Suppressor macrophage (primary cell): ENCODE measurements around the gene CASQ1.

ENCODE experiments used
- DNase-seq, 4 experiments: peaks; one replicate each; pipeline ENCODE4 v3.0.0-alpha.2; 2020 to 2022

CASQ1 gene

DNA sequence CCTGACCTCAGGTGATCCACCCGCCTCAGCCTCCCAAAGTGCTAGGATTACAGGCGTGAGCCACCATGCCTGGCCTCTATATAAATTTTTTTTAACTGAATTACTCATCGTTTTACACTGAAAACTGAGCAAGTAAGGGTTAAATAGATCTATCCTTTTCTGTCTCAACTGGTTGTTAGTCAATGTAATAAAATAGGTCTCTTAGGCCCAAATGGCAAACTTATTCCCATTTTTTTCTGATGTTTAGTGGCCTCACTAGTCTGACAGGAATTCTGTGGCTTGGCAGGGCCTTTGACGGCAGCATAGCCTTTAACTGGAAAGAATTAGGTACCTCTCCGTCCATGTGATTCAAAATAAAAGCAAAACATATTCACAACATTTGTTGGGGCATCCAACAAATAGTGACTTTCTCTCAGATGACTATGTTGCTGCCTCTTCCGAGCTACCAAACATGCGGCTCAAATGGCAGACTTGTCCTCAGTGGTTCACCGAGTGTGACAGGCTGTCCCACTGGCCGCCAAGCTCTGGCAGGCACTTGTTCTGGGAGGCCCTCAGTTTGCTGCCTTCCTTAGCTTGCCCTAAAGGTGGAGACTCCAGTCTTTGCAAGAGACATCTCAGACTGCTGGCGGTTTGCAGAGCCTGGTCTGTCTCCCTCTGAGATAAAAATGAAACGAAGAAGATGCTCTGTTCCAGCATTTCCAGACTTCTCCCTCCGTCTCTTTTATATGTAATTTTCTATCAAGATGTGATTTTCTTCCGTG, 21.6 kb upstream of the CASQ1 start:
- no peak for DNase-seq

DNA sequence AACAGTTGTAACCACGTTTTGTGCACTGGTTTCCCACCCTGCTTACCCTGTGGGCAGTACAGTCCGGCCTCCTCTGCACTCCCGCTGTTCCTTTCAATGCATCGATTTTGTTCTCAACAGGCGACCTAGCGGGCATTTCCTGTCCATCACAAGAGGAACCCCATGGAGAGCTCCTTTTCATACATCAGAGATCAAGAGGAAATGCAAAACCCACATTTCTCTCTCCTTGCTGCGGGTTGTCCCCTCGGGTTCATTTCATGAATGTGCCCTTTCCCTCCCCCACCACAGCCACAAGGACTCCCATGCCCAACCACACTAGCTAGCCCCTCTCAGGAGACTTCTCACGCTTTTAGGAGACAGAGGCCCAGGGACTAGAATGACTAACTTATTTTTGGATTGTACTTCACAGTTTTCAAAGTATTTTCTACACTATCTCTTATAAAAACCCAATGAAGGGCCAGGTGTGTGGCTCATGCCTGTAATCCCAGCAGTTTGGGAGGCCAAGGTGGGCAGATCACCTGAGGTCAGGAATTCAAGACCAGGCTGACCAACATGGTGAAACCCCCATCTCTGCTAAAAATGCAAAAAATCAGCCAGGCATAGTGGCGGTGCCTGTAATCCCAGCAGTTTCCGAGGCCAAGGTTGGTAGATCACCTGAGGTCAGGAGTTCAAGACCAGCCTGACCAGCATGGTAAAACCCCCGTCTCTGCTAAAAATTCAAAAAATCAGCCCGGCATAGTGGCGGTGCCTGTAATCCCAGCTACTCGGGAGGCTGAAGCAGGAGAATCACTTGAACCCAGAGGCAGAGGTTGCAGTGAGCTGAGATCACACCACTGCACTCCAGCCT, 20.6 kb upstream of the CASQ1 start:
- peak; percentile 38 to 61 (median 50) for DNase-seq

DNA sequence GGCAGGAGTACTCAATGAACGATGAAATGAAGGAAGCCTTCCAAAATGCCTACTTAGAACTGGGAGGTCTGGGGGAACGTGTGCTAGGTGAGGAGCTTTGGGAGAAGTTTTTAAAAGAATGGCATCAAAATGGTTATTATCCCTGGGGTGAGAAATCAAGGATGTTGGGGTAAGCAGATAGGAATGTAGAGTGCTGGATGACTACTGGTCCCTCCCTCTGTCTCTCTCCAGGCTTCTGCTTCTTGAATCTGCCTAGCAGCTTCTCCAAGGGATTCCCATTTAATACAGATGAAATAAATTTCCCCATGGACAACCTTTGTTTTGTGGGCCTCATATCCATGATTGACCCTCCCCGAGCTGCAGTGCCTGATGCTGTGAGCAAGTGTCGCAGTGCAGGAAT, 19.0 kb upstream of the CASQ1 start:
- no peak for DNase-seq

DNA sequence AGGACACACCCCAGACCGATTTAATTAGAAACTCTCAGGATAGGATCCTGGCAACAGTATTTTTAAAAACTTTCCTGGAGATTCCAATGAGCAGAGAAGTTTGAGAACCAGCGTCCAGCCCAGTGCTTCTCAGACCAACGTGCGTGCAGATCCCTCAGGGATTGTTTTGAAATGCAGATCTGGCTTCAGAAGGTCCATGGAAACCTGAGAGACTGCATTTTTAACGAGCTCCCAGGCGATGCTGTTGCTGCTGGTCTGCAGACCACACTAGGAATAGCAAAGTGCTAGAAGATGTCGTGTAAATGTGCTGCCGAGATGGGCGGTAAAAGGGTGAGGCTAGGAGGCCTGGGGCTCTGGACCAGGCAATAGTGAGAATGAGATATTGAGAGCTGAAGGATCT, 18.4 kb upstream of the CASQ1 start:
- no peak for DNase-seq

DNA sequence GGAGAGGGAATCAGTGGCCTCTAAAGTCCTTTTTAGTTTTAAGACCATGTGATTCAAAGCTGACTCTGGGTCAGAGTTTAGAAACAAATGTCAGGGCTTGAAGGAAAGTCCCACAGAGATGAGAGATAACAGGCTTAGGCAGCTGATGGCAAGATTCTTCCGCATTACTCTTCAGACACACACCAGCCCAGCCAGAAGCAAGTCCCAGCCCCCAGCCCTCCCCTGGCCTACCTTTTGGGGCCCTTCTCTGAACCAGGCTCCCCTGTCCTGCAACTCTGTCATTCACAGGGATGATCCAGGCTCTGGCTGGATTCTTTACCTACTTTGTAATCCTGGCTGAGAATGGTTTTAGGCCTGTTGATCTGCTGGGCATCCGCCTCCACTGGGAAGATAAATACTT, 13.1 kb upstream of the CASQ1 start:
- no peak for DNase-seq

DNA sequence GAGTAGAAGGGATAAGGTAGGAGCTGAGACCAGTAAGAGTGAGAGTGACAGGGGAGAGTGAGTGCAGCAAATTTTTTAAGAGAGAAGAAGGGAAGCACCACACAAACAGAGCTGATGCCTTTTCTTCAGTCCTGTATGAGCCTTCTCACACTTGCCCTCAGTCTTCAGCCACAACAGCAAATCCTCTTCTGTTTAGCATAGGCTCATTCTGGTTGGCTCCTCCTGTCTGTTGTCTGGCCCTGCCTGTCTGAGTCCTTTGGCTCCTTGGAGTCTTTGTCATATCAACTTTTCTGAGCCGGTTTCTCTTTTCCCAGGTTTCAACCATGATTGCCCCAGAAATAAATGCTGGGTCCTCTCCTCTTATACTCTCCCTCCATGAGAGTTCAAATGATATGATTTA, 12.7 kb upstream of the CASQ1 start:
- DNase-seq: no peak

DNA sequence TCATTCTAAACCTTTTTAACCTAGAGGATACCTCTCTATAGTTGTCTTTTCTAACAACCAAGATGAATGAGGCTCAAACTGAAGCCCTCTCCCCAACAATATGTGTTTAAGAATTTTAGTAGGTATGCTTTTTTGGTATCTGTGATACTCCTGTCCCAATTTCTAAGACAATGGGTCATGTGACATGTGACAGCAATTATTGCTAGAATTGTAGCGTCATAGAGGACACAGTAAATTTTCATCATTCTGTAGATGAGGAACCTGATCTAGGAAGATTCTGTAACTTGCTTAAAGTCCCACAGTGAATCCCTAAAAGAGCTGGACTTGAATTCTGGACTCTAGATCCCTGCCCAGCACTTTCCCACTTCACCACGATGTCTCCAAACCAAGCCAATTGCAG, 11.6 kb upstream of the CASQ1 start:
- peak in 1 of 4 experiments; percentile 38 for DNase-seq

DNA sequence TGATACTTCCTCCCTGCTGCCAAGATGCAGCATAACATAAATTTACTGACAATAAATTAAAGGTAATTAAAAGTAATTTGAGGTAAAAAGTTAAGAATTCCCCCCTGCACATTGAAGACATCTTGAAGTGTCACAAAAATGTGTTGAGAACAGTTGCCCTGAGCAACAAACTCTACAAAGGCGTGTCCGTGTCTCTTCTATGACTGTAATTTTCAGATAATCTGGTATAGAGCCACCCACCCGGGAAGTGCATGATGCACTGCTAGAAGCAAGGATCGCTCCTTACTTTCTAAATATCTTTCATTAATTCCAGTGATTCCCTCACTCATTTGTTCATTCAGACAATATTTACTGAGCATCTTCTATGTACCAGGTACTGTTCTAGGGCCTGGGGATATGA, 11.0 kb upstream of the CASQ1 start:
- no peak for DNase-seq

DNA sequence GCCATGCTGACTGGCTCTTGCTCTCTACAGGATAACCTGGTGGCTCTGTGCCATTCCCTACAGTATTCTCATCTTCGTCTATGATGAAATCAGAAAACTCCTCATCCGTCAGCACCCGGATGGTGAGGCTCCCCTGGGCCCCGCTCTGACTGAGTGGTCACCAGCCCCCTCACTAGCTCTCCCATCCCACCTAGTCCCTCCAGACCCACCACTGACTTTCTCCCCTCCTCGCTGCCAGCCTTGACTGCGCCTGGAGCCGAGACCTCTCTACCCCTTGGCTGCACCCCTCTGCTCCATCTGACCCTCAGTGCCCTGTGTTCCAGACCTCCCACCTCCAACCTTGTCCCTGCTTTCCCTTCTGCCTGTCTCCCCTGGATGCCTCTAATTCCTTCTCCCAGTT, 4.1 kb upstream of the CASQ1 start:
- DNase-seq: no peak

DNA sequence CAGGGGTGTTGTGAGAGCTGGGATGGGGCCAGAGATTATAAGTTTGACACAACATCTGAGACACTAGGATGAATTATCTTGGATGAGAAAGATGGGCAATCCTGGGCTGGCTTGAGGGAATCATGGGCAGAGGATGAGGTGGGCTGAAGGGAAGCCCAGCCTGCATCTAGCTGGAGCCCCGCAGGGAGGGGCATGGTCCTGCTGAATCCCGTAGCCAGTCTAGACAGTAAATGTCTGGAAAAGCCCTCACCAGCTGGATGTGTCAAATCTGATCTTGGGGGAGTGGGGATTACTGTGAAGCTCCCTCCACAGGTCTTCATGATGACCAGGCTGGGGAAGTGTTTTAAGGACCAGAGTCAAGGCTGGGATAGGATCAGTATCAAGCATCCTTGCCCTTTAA, 3.6 kb upstream of the CASQ1 start:
- DNase-seq: no peak

DNA sequence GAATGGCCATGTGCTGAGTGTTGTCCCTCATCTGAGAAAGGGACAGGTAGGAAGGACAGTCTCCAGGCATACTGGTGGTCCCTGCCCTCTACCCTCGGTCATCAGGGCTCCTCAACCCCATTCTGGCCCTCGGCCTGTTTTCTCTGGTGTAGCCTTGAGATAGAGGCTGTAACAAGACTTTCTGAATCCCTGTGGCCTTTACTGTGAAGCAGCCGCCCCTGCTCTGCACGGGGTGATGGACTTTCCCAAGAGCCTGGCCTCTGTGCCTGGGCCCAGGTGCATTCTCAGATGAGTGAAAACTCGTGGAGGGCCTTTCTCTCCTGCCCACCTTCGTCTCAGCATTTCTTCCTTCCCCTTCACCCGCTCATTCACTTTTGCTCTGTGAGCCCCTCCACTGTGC, 3.0 kb upstream of the CASQ1 start:
- DNase-seq: no peak

DNA sequence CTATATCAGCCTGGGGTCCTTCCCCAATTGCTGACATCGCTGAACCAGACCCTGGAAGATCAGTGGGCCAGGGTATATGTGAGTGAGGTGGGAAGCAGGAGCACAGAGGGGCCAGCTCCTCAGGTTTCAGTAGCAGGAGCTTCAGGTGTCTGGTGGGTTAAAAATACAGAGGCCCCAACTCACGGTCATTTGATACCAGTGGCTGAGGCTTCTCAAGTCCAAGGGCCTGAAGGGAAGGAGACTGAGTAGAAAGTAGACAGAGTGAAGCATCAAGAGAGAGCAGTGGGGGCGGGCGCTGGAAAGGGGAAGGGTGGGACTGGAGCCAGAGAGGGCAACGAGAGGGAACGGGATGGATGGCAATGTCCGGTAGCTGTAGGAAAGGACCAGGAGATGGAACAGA, 2.0 kb upstream of the CASQ1 start:
- DNase-seq: no peak

DNA sequence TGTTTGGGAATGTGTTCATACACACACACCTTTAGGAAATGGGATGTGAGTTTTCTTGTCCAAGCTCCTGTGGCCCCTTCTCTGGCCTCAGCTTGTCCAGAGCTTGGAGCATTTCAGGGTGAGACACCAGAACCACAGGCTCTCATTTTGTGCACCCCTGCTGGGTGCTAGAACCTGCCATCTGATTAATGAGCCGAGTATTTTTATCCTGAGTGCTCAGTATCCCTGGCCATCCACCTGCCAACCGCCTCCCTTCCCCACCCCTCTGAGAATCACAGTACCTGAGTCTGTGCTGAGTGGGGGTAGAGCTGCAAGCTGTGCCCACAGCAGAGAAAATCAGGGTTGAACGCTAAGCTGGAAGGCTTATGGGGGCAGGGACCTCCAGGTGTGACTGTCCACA, 1.4 kb downstream of the CASQ1 start:
- DNase-seq: no peak

DNA sequence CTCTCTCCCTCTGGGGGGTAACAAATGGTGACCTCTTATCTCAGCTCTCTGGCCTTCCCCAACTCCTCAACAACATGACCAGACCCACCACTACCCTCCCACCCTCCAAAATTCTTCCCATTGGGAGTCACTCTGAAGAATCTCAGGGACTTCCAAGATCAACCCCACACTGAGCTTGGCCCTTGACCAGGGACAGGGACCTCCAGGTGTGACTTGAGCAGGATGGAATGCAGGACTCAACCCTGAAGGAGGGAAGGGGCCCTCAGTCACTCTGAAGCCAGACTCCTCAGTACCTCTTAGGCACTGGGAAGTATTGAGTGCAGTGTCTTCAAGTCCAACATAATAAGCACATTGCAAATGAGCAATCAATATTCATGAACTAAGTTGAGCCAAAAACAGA, 1.9 kb downstream of the CASQ1 start:
- no peak for DNase-seq

DNA sequence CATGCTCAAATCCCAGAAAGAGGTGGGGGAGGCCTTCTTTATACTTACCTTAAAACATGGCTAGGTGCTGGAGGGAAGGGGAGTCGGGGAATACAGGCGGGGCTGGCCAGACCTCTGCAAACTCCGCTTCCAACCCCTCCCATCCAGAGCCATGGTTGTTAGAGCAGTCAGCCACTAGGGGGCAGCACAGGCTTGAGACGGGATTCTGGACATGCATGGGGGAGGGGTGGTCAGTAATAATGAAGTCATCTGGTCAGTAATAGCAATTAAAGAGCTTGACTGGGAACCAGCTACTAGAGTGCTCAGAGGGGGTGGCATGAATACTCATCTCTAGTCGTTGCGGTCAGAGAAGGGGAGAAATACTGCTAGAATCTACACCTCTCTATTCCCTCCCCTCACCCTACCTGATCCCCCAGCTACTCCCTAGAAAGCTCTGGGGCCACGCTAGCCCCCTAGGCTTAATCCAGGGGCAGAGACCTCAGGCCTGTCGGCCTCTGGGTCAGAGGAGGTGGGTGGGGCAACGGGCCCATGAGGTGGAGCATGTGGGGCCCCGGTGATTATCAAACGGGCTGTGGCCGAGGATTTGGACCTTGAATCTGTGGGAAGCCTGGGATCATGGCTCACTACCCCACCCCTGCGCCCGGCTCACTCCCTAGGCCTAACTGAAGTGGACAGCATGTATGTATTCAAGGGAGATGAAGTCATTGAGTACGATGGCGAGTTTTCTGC, 2.9 kb downstream of the CASQ1 start:
- peak; percentile 88 to 95 (median 92) for DNase-seq

DNA sequence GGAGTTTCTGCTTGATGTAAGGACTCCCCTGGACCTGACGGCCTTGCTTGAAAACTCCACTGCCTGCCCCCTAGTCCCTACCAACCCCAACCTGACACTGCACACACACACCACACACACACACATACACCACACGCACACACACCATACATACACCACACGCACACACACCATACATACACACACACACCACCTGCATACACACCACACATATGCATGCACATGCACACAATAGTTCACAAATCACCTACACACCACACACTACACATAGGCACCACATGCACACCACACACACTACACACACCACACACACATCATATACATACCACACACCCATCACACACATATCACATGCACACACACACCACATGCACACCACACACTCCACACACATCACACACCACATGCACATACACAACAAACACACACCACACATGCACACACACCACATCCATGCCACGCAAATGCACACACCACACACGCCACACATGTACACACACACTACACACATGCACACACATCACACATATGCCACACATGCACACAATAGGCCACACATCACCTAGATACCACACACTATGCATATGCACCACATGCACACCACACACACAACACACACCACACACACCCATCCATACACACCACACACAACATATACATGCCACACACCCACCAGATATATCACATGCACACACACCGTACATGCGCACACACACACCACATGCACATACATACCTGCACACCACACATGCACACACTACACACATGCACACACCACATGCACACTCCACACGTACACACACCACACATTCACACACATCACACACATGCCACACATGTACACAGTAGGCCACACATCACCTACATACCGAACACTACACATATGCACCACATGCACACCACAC, 3.7 kb downstream of the CASQ1 start:
- no peak for DNase-seq

DNA sequence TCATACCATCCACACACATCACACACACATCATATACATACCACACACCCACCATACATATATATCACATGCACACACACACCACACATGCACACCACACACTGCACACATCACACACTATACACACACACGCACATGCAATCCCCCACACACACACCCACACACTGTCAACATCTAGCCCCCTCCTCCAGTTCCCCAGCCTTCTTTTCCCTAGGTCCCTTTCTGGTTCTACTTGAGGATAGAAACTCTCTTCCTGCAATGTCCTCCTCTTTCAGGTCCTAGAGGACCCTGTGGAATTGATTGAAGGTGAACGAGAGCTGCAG, 4.3 kb downstream of the CASQ1 start:
- DNase-seq: no peak

DNA sequence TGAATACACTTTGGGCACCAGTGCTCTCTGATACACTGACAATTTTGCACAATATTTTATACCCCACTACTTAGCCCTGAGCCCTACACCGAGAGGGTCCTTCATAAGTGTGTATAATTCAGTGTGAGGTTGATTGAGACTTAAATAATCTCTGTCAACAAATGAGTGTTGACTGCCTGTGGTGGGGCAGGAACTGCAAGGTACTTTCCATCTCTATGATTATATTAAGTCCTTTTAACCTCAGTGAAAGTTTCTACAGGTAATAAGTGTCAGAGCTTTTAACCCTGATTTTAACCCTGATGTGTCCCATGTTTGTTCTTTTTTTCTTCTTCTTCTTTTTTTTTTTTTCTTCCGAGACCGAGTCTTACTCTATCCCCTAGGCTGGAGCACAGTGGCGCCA, 5.8 kb downstream of the CASQ1 start:
- no peak for DNase-seq

DNA sequence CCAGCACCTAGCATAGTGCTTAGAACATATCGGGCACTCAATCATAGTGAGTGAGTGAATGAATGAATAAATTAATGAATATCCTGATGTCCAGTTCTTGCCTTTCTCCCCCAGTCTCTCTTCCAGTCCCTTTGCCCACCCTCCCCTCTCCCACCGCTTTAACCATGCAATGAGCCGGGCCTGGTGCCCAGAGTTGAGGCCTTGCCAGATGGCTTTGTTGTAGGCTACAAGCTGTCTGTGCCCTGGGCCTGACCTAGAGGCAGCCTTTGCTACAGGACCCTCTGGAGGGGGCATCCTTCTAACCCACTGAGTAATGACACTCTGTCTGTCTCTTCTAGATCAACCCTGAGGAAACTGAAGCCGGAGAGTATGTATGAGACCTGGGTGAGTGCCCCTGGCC, 6.9 kb downstream of the CASQ1 start:
- no peak for DNase-seq

DNA sequence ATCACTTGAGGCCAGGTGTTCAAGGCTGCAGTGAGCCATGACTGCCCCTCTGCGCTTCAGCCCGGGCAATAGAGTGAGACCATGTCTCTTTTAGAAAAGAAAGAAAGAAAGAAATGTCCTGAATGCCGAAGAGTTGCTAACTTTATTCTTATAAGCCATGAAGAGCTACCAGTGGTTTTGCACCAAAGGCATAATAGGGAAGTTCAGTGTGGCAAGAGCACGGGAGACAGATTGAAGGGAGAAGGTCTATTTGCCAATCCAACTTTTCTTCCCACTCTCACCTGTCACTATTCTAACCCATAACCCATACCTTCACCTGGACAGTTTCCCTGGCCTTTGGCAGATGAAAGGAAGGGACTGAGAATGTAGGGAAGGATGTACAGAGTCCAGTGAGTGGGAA, 10.4 kb downstream of the CASQ1 start:
- peak; percentile 13 to 58 (median 48) for DNase-seq

DNA sequence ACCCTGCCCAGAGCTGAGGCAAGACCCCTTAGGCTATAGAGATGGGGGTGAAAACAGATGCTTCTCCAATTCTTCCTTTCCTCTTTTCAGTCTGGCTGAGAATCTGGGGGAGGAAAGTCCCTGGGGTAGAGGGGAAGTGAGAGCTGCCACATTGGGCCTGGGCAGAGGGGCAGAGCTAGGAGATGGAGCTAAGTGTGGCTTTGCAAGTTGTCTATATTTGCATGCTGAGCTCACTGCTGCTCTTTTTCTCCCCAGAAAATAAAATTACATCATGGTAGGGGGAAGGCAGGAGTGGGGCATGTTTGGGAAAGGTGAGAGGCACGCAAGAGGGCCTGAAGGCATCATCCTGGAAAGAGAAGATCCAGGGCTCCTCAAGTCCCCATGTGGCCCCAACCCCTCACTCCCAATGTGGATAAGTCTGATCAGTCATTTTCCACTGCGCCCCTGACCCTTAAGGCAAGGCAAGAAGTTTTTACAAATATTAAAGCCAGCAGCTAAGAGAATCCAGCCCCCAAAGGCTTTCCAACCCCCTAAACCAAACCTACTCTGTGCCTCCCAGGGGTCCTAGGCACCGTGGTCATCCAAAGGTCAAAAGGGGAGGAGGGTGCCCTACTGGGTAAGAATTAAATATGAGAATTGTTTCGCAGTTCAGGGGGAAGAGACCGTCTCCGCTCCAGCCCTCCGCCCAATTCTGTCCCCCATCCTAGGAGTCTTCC, 14.3 kb downstream of the CASQ1 start:
- DNase-seq: peak; percentile 84 to 93 (median 91)
